ENCODE measurements around the gene DVL1. TPM values are rescaled to one million over a fixed set of nuclear protein-coding genes. Genes with fewer than 3 reads are reported as not detected.

Gene DVL1
- total and polyA plus RNA-seq, 8 donors, result 30.6 to 103 (median 50.3) TPM

- FAIRE-seq, result no peak
- Histone ChIP-seq H3K27me3 (no peaks in the 10 kb centered on the region), H3K36me3 (peaks cover 0 to 3% (median 2%) of the 10 kb centered on the region in 3 donors), H3K27ac (no peak overlapping the region), H3K9me3 (no peaks in the 10 kb centered on the region), H3K4me1 (peaks cover 0 to 4% (median 0%) of the 10 kb centered on the region in 3 donors), H3K4me3 (no peak overlapping the region)
- TF ChIP-seq CTCF (IDR thresholded peaks at IDR 0.05), result no peak
- DNase-seq, result peak in 1 of 6 donors; percentile 67
- intact Hi-C loops (cut with DNase I), result no loop called here
- no peak for ATAC-seq
- WGBS, 2 donors, result 90 to 97% methylated on average over 14 to 16 of the region's 16 CpGs
These were observed 31.6 kb upstream of the DVL1 start for GRCh38 chr1:1380860-1381259.

- Histone ChIP-seq H3K36me3 (no peaks in the 10 kb centered on the region), H3K9me3 (no peaks in the 10 kb centered on the region), H3K4me3 (no peak overlapping the region), H3K4me1 (peaks cover 6 to 16% (median 8%) of the 10 kb centered on the region in 3 donors), H3K27ac (no peak overlapping the region), H3K27me3 (no peaks in the 10 kb centered on the region)
- ATAC-seq (no peak), DNase-seq (no peak), FAIRE-seq (no peak)
- no peak for TF ChIP-seq CTCF (IDR thresholded peaks at IDR 0.05)
- intact Hi-C loops (cut with DNase I), result no loop called here
- 93 to 96% methylated on average over 16 of the region's 16 CpGs for WGBS, 2 donors
These were observed 28.5 kb upstream of the DVL1 start for GRCh38 chr1:1377540-1378205.

GRCh38 chr1:1376551-1377226, 27.5 kb upstream of the DVL1 start:
- intact Hi-C loops (cut with DNase I), result no loop called here
- ATAC-seq, result no peak
- 82 to 84% methylated on average over 10 of the region's 10 CpGs for WGBS, 2 donors
- Histone ChIP-seq H3K27me3 (no peaks in the 10 kb centered on the region), H3K36me3 (no peaks in the 10 kb centered on the region), H3K4me3 (no peak overlapping the region), H3K4me1 (peaks cover 6 to 24% (median 13%) of the 10 kb centered on the region in 3 donors), H3K9me3 (no peaks in the 10 kb centered on the region), H3K27ac (no peak overlapping the region)
- peak in 2 of 6 donors; percentile 37 to 57 for DNase-seq
- no peak for FAIRE-seq
- no peak for TF ChIP-seq CTCF (IDR thresholded peaks at IDR 0.05)

- Histone ChIP-seq H3K36me3 (no peaks in the 10 kb centered on the region), H3K9me3 (no peaks in the 10 kb centered on the region), H3K4me1 (peaks cover 6 to 26% (median 13%) of the 10 kb centered on the region in 3 donors), H3K27ac (peak within 1 kb of the TSS; percentile 87 to 93 (median 92)), H3K4me3 (peak within 1 kb of the TSS; percentile 95 to 100 (median 96)), H3K27me3 (no peaks in the 10 kb centered on the region)
- ATAC-seq (peak; percentile 90 to 96 (median 92)), DNase-seq (peak; percentile 96 to 99 (median 99)), FAIRE-seq (peak; percentile 98)
- WGBS, 2 donors, result 1% methylated on average over 82 to 85 of the region's 85 CpGs
- peak in 1 of 4 donors; percentile 20 for TF ChIP-seq CTCF (IDR thresholded peaks at IDR 0.05)
- intact Hi-C loops (cut with DNase I), result no loop called here
These were observed 25.9 kb upstream of the DVL1 start, which contains the start of gene AURKAIP1 for GRCh38 chr1:1374929-1375662. Gene AURKAIP1 (minus strand): TSS chr1:1375207. CDS start chr1:1374756, 451 bp downstream.
